ENCODE data around the gene PTPRT.

Gene PTPRT

DNA sequence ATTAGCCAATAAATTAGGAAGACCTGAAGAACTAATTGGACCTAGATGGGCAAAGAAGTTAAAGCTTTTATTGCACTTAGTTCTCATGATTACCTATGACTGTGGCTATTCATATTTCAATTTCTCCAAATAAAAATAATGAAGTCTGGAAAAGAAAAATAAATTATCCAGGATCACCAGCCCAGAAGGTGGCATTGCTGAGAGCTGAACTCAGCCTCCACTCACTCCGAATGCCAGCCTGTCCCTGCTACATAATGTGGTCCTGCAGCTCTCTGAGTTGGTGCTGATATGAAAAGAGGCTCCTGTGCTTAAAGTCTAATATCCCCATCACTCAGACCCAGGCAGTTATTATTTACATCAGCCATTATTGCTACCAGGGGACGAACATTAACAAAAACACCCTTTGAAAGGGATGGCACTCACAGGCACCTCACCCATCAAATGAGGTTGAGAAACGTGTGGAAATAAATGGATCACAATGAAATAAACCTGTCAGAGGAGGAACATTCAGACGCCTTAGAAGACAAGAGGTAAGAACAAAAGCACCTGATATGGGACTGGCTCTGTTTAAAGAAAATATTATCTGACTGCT is 921.8 kb downstream of the PTPRT start:
- H2BK5ac ChIP-seq (ENCODE audit: low read length) = no peak overlapping the region
- WGBS (ENCODE audit: extremely low coverage, insufficient coverage, low lambda C conversion rate) = no CpG with 5 or more reads among the region's 4 CpGs
- no peak overlapping the region for H3K18ac ChIP-seq (ENCODE audit: low read length)

DNA sequence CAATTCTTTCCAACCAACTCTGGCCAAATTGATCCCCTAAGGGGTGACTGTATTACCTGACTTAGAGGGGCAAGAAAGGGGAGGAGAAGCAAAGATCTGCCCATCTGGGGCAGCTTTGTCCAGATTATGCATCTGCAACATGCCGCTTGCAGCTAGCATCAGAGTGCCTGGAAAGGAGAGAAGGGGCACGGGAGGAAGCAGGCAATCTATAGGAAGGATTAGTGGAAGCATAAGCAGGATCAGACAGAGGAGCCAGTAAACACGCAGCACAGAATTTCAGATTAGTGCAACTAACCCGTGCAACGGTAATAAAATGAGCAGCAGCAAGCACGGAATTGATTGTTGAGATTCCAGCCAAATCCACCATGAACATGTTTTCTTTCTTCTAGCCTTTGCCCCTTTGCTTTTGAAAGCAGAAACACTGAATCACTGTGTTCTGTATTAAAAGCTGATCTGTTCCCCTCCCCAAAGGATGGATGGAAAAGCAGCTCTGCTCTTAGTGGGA is 927.9 kb downstream of the PTPRT start:
- no peak overlapping the region for H3K4me2 ChIP-seq (ENCODE audit: low read length)
- H3K36me3 ChIP-seq (ENCODE audit: control insufficient read depth, insufficient read depth, low read length) = no peaks in the 10 kb centered on the region
- H3K9ac ChIP-seq (ENCODE audit: low read length) = no peak overlapping the region
- no peak overlapping the region for H2BK120ac ChIP-seq (ENCODE audit: low read depth, low read length)
- H2AK5ac ChIP-seq (ENCODE audit: low read length) = no peak overlapping the region
- H3K4ac ChIP-seq (ENCODE audit: low read depth, low read length) = no peak overlapping the region
- H3K23ac ChIP-seq (ENCODE audit: low read length) = no peak overlapping the region
- no peaks in the 10 kb centered on the region for H3K27me3 ChIP-seq (ENCODE audit: insufficient read depth, low read length, poor library complexity)
- no peak overlapping the region for H4K8ac ChIP-seq (ENCODE audit: low read depth, low read length)
- H2BK5ac ChIP-seq (ENCODE audit: low read length) = no peak overlapping the region
- DNase-seq = no peak
- no peak overlapping the region for H3K4me3 ChIP-seq (ENCODE audit: low read length)
- no CpG with 5 or more reads among the region's 6 CpGs for WGBS (ENCODE audit: extremely low coverage, insufficient coverage, low lambda C conversion rate)
- no peak overlapping the region for H2BK15ac ChIP-seq (replicated peaks; ENCODE audit: low read depth)
- H3K79me2 ChIP-seq (ENCODE audit: control insufficient read depth, insufficient read depth, low read length) = no peaks in the 10 kb centered on the region
- no peak overlapping the region for H3K18ac ChIP-seq (ENCODE audit: low read length)
- no peaks in the 10 kb centered on the region for H3K79me1 ChIP-seq (ENCODE audit: low read length)
- no peak overlapping the region for H3K27ac ChIP-seq (ENCODE audit: low read depth, low read length)
- H3K4me1 ChIP-seq (ENCODE audit: control insufficient read depth, low read depth, low read length) = no peaks in the 10 kb centered on the region
- H3K56ac ChIP-seq (ENCODE audit: low read length) = no peak overlapping the region
- H4K5ac ChIP-seq (ENCODE audit: low read length) = no peak overlapping the region

More for the DNA sequence above, 921.8 kb downstream of the PTPRT start:
- Histone ChIP-seq H3K27ac (ENCODE audit: low read depth, low read length) (no peak overlapping the region), H3K4me1 (ENCODE audit: control insufficient read depth, low read depth, low read length) (no peaks in the 10 kb centered on the region), H4K8ac (ENCODE audit: low read depth, low read length) (no peak overlapping the region), H2BK15ac (replicated peaks; ENCODE audit: low read depth) (no peak overlapping the region), H3K79me2 (ENCODE audit: control insufficient read depth, insufficient read depth, low read length) (no peaks in the 10 kb centered on the region), H3K23ac (ENCODE audit: low read length) (no peak overlapping the region), H4K5ac (ENCODE audit: low read length) (no peak overlapping the region), H3K9ac (ENCODE audit: low read length) (no peak overlapping the region), H3K4me2 (ENCODE audit: low read length) (no peak overlapping the region), H2AK5ac (ENCODE audit: low read length) (no peak overlapping the region), H2BK120ac (ENCODE audit: low read depth, low read length) (no peak overlapping the region), H3K27me3 (ENCODE audit: insufficient read depth, low read length, poor library complexity) (no peaks in the 10 kb centered on the region), H3K36me3 (ENCODE audit: control insufficient read depth, insufficient read depth, low read length) (no peaks in the 10 kb centered on the region), H3K4ac (ENCODE audit: low read depth, low read length) (no peak overlapping the region), H3K56ac (ENCODE audit: low read length) (no peak overlapping the region), H3K4me3 (ENCODE audit: low read length) (no peak overlapping the region), H3K79me1 (ENCODE audit: low read length) (no peaks in the 10 kb centered on the region)
- DNase-seq = no peak

DNA sequence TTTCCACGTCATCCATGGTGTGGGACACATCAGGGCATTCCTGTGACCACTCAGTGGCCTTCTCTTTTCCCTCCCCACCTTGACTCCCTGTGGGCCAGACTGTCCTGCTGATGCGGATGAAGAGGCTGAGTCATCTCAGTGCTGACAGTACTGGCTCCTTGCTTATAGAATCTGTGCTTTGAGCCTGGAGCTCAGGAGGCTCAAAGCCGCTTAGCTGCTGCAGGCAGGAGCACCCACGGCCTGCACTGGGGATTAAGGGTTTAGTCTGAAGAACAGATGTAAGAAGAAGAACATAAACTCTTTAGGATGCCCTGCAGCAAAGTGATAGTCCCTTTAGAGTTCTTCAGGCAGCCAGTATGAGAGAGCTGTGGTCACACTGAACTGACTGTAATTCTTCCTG is 929.5 kb downstream of the PTPRT start:
- H3K4me2 ChIP-seq (ENCODE audit: low read length) = no peak overlapping the region
- H3K23ac ChIP-seq (ENCODE audit: low read length) = no peak overlapping the region
- no peaks in the 10 kb centered on the region for H3K36me3 ChIP-seq (ENCODE audit: control insufficient read depth, insufficient read depth, low read length)
- H3K27me3 ChIP-seq (ENCODE audit: insufficient read depth, low read length, poor library complexity) = no peaks in the 10 kb centered on the region
- H2AK5ac ChIP-seq (ENCODE audit: low read length) = no peak overlapping the region
- no peak overlapping the region for H3K9ac ChIP-seq (ENCODE audit: low read length)
- no peak overlapping the region for H3K56ac ChIP-seq (ENCODE audit: low read length)
- no peak overlapping the region for H3K4ac ChIP-seq (ENCODE audit: low read depth, low read length)
- H2BK5ac ChIP-seq (ENCODE audit: low read length) = no peak overlapping the region
- H3K4me3 ChIP-seq (ENCODE audit: low read length) = no peak overlapping the region
- DNase-seq = no peak
- H2BK15ac ChIP-seq (replicated peaks; ENCODE audit: low read depth) = no peak overlapping the region
- H3K18ac ChIP-seq (ENCODE audit: low read length) = no peak overlapping the region
- H3K27ac ChIP-seq (ENCODE audit: low read depth, low read length) = no peak overlapping the region
- WGBS (ENCODE audit: extremely low coverage, insufficient coverage, low lambda C conversion rate) = no CpG with 5 or more reads among the region's 4 CpGs
- no peak overlapping the region for H4K8ac ChIP-seq (ENCODE audit: low read depth, low read length)
- H3K79me1 ChIP-seq (ENCODE audit: low read length) = no peaks in the 10 kb centered on the region
- H2BK120ac ChIP-seq (ENCODE audit: low read depth, low read length) = no peak overlapping the region
- no peaks in the 10 kb centered on the region for H3K79me2 ChIP-seq (ENCODE audit: control insufficient read depth, insufficient read depth, low read length)
- H3K4me1 ChIP-seq (ENCODE audit: control insufficient read depth, low read depth, low read length) = no peaks in the 10 kb centered on the region
- H4K5ac ChIP-seq (ENCODE audit: low read length) = no peak overlapping the region

DNA sequence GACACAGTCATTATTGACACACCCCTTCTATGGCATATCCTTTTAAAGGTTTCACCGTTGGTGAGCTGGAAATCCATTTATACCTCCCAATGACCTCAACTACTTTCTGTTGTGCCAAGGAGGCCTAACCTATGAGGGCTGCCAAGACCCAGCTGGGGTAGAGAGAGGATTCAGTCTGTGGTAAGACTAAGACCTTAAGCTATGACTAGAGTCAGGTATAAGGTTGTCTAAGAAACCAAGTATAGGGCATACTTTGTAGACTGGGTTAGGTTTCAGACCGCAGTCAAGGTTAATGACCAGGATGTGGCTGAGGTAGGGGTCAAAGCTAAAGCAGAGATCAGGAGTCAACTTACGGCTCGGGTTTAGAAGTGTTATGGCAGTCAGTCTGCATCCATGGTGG is 930.3 kb downstream of the PTPRT start:
- no peaks in the 10 kb centered on the region for H3K79me2 ChIP-seq (ENCODE audit: control insufficient read depth, insufficient read depth, low read length)
- no peak overlapping the region for H2BK5ac ChIP-seq (ENCODE audit: low read length)
- no peak overlapping the region for H3K18ac ChIP-seq (ENCODE audit: low read length)
- H3K4me1 ChIP-seq (ENCODE audit: control insufficient read depth, low read depth, low read length) = no peaks in the 10 kb centered on the region
- H3K36me3 ChIP-seq (ENCODE audit: control insufficient read depth, insufficient read depth, low read length) = no peaks in the 10 kb centered on the region
- H3K27me3 ChIP-seq (ENCODE audit: insufficient read depth, low read length, poor library complexity) = no peaks in the 10 kb centered on the region
- WGBS (ENCODE audit: extremely low coverage, insufficient coverage, low lambda C conversion rate) = no CpG with 5 or more reads among the region's 4 CpGs
- H2BK15ac ChIP-seq (replicated peaks; ENCODE audit: low read depth) = no peak overlapping the region
- H3K4me3 ChIP-seq (ENCODE audit: low read length) = no peak overlapping the region
- no peak overlapping the region for H2BK120ac ChIP-seq (ENCODE audit: low read depth, low read length)
- no peak overlapping the region for H3K9ac ChIP-seq (ENCODE audit: low read length)
- H3K79me1 ChIP-seq (ENCODE audit: low read length) = no peaks in the 10 kb centered on the region
- H3K56ac ChIP-seq (ENCODE audit: low read length) = no peak overlapping the region
- H3K4ac ChIP-seq (ENCODE audit: low read depth, low read length) = no peak overlapping the region
- H3K4me2 ChIP-seq (ENCODE audit: low read length) = no peak overlapping the region
- no peak for DNase-seq
- no peak overlapping the region for H2AK5ac ChIP-seq (ENCODE audit: low read length)
- H4K8ac ChIP-seq (ENCODE audit: low read depth, low read length) = no peak overlapping the region
- no peak overlapping the region for H4K5ac ChIP-seq (ENCODE audit: low read length)
- H3K27ac ChIP-seq (ENCODE audit: low read depth, low read length) = no peak overlapping the region
- no peak overlapping the region for H3K23ac ChIP-seq (ENCODE audit: low read length)

DNA sequence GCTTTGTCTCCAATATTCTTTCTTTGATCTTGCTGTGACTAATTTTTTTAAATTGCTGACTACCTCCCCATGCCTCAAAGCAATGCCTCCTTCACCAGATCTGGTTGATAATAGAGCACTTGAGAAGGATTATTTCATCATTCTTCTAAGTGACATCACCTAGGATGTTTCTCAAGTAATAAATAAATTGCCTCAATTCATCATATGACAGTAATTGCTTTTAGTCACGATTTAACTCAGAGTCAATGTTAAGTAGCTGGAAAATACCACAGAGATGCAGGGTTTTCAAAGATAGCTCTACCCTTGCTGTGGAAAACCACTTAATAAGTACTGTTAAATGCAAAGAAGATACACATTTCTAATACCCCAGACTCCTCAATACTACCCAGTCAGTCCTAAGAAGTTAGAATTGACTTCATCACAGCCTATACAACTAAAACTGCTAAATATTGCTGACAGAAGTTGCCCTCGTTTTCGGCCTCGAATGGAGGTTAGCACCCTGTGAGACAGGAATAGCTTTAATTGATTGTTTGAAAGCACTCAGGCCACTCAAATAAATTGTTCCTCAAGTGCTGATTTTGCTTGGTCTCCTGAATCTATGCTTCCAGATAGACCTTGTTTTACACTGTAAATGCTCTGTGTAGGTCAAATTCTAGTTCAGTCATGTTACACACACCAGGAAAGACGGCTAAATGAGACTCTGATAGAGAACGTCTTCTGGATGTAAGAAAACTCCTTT is 931.0 kb downstream of the PTPRT start:
- no peak overlapping the region for H3K56ac ChIP-seq (ENCODE audit: low read length)
- no peak overlapping the region for H2BK120ac ChIP-seq (ENCODE audit: low read depth, low read length)
- H4K5ac ChIP-seq (ENCODE audit: low read length) = no peak overlapping the region
- no peaks in the 10 kb centered on the region for H3K79me2 ChIP-seq (ENCODE audit: control insufficient read depth, insufficient read depth, low read length)
- no peak overlapping the region for H3K4me2 ChIP-seq (ENCODE audit: low read length)
- no peak overlapping the region for H2BK15ac ChIP-seq (replicated peaks; ENCODE audit: low read depth)
- WGBS (ENCODE audit: extremely low coverage, insufficient coverage, low lambda C conversion rate) = no CpG with 5 or more reads among the region's 6 CpGs
- H3K18ac ChIP-seq (ENCODE audit: low read length) = no peak overlapping the region
- no peak overlapping the region for H3K9ac ChIP-seq (ENCODE audit: low read length)
- H3K36me3 ChIP-seq (ENCODE audit: control insufficient read depth, insufficient read depth, low read length) = no peaks in the 10 kb centered on the region
- H3K27me3 ChIP-seq (ENCODE audit: insufficient read depth, low read length, poor library complexity) = no peaks in the 10 kb centered on the region
- no peak overlapping the region for H2BK5ac ChIP-seq (ENCODE audit: low read length)
- H3K4me1 ChIP-seq (ENCODE audit: control insufficient read depth, low read depth, low read length) = no peaks in the 10 kb centered on the region
- H3K23ac ChIP-seq (ENCODE audit: low read length) = no peak overlapping the region
- H3K27ac ChIP-seq (ENCODE audit: low read depth, low read length) = no peak overlapping the region
- H2AK5ac ChIP-seq (ENCODE audit: low read length) = no peak overlapping the region
- no peaks in the 10 kb centered on the region for H3K79me1 ChIP-seq (ENCODE audit: low read length)
- H3K4ac ChIP-seq (ENCODE audit: low read depth, low read length) = no peak overlapping the region
- DNase-seq = no peak
- H4K8ac ChIP-seq (ENCODE audit: low read depth, low read length) = no peak overlapping the region
- no peak overlapping the region for H3K4me3 ChIP-seq (ENCODE audit: low read length)

All from mesendoderm (in vitro differentiated cells).